Measurements from ENCODE around the gene ITGB6.

Gene ITGB6

DNA sequence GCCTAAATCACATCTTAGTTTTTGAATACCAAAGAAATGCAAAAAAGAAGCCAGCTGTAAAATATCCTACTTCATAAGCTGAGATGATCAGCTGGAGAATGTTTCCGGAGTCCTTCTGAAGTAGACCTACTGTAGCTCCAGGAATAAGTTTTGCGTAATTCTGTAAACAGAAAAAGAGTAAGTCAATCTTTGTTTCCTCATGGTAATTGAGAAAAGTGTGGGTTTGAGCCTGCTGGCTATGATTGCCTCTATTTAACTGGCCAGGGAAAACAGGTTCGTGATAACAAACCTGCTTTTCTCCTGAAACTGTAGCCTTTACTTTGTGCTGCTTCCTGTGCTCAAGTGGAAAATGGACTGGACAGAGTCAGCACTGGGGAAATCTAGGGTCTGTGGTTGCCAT is 58.2 kb downstream of the ITGB6 start:
- Histone ChIP-seq H3K4me3 (ENCODE audit: low read depth in 1 of 2, low read length in 1 of 2) (no peak overlapping the region), H3K9me3 (no peaks in the 10 kb centered on the region), H3K27me3 (peaks cover 5% of the 10 kb centered on the region), H3K36me3 (no peaks in the 10 kb centered on the region), H3K4me1 (ENCODE audit: control insufficient read depth in 1 of 2, insufficient read depth in 1 of 2, low read depth in 1 of 2, low read length in 1 of 2) (no peaks in the 10 kb centered on the region), H3K27ac (no peak overlapping the region)
- TF ChIP-seq, protein P1, sequence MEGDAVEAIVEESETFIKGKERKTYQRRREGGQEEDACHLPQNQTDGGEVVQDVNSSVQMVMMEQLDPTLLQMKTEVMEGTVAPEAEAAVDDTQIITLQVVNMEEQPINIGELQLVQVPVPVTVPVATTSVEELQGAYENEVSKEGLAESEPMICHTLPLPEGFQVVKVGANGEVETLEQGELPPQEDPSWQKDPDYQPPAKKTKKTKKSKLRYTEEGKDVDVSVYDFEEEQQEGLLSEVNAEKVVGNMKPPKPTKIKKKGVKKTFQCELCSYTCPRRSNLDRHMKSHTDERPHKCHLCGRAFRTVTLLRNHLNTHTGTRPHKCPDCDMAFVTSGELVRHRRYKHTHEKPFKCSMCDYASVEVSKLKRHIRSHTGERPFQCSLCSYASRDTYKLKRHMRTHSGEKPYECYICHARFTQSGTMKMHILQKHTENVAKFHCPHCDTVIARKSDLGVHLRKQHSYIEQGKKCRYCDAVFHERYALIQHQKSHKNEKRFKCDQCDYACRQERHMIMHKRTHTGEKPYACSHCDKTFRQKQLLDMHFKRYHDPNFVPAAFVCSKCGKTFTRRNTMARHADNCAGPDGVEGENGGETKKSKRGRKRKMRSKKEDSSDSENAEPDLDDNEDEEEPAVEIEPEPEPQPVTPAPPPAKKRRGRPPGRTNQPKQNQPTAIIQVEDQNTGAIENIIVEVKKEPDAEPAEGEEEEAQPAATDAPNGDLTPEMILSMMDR (IDR thresholded peaks at IDR 0.05), result no peak

DNA sequence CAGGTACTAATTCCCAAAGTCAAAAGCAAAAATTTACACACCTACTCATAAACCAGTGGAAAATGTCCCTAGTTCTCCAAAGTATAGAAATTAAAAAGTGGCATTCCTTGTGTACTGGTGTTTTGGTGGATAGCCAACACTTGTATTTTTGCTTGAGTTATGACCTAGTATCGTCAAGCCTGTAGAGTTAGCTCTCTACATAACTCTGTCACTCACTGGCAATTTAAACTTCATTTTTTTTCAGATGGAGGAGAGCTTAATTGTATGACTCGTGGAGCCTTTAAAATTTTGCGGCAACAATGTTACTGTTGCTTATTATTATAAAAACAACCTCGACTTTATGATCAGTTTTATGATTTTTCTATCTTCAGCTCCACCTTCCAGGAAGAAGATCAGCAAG is 58.7 kb downstream of the ITGB6 start:
- Histone ChIP-seq H3K36me3 (no peaks in the 10 kb centered on the region), H3K9me3 (no peaks in the 10 kb centered on the region), H3K4me3 (ENCODE audit: low read depth in 1 of 2, low read length in 1 of 2) (no peak overlapping the region), H3K27me3 (peaks cover 5% of the 10 kb centered on the region), H3K4me1 (ENCODE audit: control insufficient read depth in 1 of 2, insufficient read depth in 1 of 2, low read depth in 1 of 2, low read length in 1 of 2) (no peaks in the 10 kb centered on the region), H3K27ac (no peak overlapping the region)
- TF ChIP-seq, protein P1 (IDR thresholded peaks at IDR 0.05), result no peak

DNA sequence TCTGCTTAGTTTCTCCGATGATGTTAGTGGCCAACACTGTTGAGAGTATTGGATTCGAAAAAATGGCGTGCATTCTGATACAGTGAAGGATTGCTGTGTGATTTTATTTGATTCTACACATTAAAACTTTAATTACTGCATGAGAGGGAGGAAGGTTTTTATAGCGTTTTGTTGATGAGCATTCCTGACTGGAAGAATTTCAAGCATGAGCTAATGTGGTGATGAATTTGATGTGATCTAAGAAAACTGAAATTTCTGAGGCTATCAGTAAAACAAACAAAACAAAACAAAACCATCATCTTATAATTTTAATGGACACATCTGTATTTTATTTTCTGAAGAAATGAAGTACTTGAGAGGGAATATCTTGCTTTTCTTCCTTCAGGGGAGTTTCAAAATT is 59.6 kb downstream of the ITGB6 start:
- Histone ChIP-seq H3K27ac (no peak overlapping the region), H3K9me3 (no peaks in the 10 kb centered on the region), H3K27me3 (peaks cover 5% of the 10 kb centered on the region), H3K4me1 (ENCODE audit: control insufficient read depth in 1 of 2, insufficient read depth in 1 of 2, low read depth in 1 of 2, low read length in 1 of 2) (no peaks in the 10 kb centered on the region), H3K36me3 (no peaks in the 10 kb centered on the region), H3K4me3 (ENCODE audit: low read depth in 1 of 2, low read length in 1 of 2) (no peak overlapping the region)
- TF ChIP-seq, protein P1 (IDR thresholded peaks at IDR 0.05), result no peak

DNA sequence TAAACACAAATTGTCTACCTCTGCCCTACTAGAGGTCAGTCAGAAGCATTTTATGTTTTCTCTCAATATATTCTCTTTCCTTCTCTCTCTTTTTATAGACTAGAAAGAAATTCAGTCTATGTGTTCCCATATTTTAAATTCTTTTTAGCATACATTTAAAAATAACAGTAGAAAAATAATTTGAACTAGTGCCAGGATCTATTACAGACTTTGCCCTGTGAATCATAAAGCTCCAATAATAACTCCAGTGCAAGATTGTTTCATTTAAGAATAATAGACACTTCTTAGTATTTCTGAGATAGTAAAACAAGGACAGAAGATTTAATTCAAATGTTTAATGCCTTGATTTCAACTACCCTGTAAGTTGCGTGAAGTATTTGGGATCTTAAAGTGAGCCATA is 60.1 kb downstream of the ITGB6 start:
- no peak overlapping the region for H3K27ac ChIP-seq
- no peaks in the 10 kb centered on the region for H3K36me3 ChIP-seq
- H3K4me3 ChIP-seq (ENCODE audit: low read depth in 1 of 2, low read length in 1 of 2), result no peak overlapping the region
- H3K27me3 ChIP-seq, result peaks cover 5% of the 10 kb centered on the region
- H3K9me3 ChIP-seq, result no peaks in the 10 kb centered on the region
- H3K4me1 ChIP-seq (ENCODE audit: control insufficient read depth in 1 of 2, insufficient read depth in 1 of 2, low read depth in 1 of 2, low read length in 1 of 2), result no peaks in the 10 kb centered on the region
- TF ChIP-seq, protein P1 (IDR thresholded peaks at IDR 0.05), result no peak

DNA sequence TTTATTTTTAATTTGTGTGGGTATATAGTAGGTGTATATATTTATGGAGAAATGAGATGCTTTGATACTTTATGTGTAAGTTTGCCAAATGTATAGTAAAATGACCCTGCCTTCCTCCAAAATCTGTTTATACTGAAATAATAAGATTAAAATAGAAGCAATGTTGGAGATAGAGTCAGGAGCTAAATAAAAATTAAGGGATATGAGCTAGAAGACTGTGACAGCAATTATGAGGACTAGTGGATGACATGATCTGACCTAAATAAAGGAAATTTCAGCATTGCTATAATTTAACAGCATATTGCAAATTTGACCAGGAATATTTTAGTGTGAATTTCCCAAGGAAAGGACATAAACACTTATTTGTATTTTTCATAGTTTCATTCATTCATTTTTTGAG is 60.7 kb downstream of the ITGB6 start:
- no peaks in the 10 kb centered on the region for H3K36me3 ChIP-seq
- H3K27ac ChIP-seq, result no peak overlapping the region
- H3K9me3 ChIP-seq, result no peaks in the 10 kb centered on the region

More for the DNA sequence above, 60.7 kb downstream of the ITGB6 start:
- Histone ChIP-seq H3K27me3 (peaks cover 5% of the 10 kb centered on the region), H3K4me1 (ENCODE audit: control insufficient read depth in 1 of 2, insufficient read depth in 1 of 2, low read depth in 1 of 2, low read length in 1 of 2) (no peaks in the 10 kb centered on the region), H3K4me3 (ENCODE audit: low read depth in 1 of 2, low read length in 1 of 2) (no peak overlapping the region)
- TF ChIP-seq, protein P1 (IDR thresholded peaks at IDR 0.05), result no peak

Measured in neutrophil (primary cell).